K562 (cell line): ENCODE results near the gene SUFU.

ENCODE experiments used
- EGR1 ChIP-seq: fragments of 450-650 bp; conservative IDR thresholded peaks from 2 replicates; pipeline ENCODE4 v1.6.1; 2017; ENCODE audit warnings: mild to moderate bottlenecking
- ETS1 ChIP-seq: conservative IDR thresholded peaks from 2 replicates; pipeline ENCODE4 v1.6.1; 2011; ENCODE audit warnings: low read depth, mild to moderate bottlenecking, low read length; ENCODE audit not compliant: control insufficient read depth
- PCBP2 ChIP-seq: fragments of 200-400 bp; formaldehyde crosslinking; IDR thresholded peaks from 2 replicates; pipeline ENCODE4 v1.6.1; 2018; ENCODE audit warnings: low read length, low read depth, mild to moderate bottlenecking, moderate library complexity; ENCODE audit not compliant: poor library complexity, severe bottlenecking
- RBFOX2 ChIP-seq: fragments of 200-400 bp; formaldehyde crosslinking; IDR thresholded peaks from 2 replicates; pipeline ENCODE4 v1.6.1; 2017; ENCODE audit warnings: low read depth, mild to moderate bottlenecking, low read length, moderate library complexity
- ZNF174 ChIP-seq: fragments of 250-450 bp; sonication (Bioruptor Pico); IDR thresholded peaks from 2 replicates; pipeline ENCODE4 v1.4.0; 2020; ENCODE audit warnings: mild to moderate bottlenecking

- TF ChIP-seq EGR1 (no peak), ZNF174 (CRISPR knock-in tag) (no peak), PCBP2 (no peak), ETS1 (no peak), RBFOX2 (no peak)
These were observed 92.8 kb downstream of the SUFU start for GRCh38 chr10:102596506-102596971.
